Measurements from ENCODE around the gene CDH5.

The CDH5 gene

GRCh38 chr16:66364959-66365306, 1.6 kb upstream of the CDH5 start:
- H3K36me3 ChIP-seq (ENCODE audit: low read length): no peaks in the 10 kb centered on the region

DNA sequence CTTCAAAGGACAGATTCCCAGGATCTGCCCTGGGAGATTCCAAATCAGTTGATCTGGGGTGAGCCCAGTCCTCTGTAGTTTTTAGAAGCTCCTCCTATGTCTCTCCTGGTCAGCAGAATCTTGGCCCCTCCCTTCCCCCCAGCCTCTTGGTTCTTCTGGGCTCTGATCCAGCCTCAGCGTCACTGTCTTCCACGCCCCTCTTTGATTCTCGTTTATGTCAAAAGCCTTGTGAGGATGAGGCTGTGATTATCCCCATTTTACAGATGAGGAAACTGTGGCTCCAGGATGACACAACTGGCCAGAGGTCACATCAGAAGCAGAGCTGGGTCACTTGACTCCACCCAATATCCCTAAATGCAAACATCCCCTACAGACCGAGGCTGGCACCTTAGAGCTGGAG, 840 bp upstream of the CDH5 start:
- Histone ChIP-seq H3K9ac (ENCODE audit: low read length) (no peak overlapping the region), H3K79me2 (ENCODE audit: insufficient read depth, low read length) (no peaks in the 10 kb centered on the region), H2AFZ (ENCODE audit: low read depth, low read length, severe bottlenecking) (no peak overlapping the region), H3F3A (ENCODE audit: insufficient read depth) (no peaks in the 10 kb centered on the region), H3K27ac (ENCODE audit: low read depth, low read length) (no peak overlapping the region), H3K27me3 (ENCODE audit: low read length) (no peaks in the 10 kb centered on the region), H3K4me3 (ENCODE audit: insufficient read depth, low read length, poor library complexity, severe bottlenecking) (no peak overlapping the region), H3K36me3 (ENCODE audit: low read length) (no peaks in the 10 kb centered on the region), H3K9me3 (ENCODE audit: insufficient read depth, low read length) (no peaks in the 10 kb centered on the region), H4K20me1 (ENCODE audit: low read depth, low read length) (no peaks in the 10 kb centered on the region), H3K4me2 (ENCODE audit: low read depth, low read length, poor library complexity, severe bottlenecking) (no peak overlapping the region), H3K9me2 (replicated peaks; ENCODE audit: insufficient read depth, low read length) (no peaks in the 10 kb centered on the region)
- TF ChIP-seq CTCF (IDR thresholded peaks at IDR 0.05; ENCODE audit: insufficient read depth, low read length, poor library complexity, severe bottlenecking) (no peak), EZH2phosphoT487 (conservative IDR thresholded peaks at IDR 0.05; ENCODE audit: low read length) (no peak)

More at GRCh38 chr16:66364959-66365306, 1.6 kb upstream of the CDH5 start:
- H3K9me2 ChIP-seq (replicated peaks; ENCODE audit: insufficient read depth, low read length): no peaks in the 10 kb centered on the region
- H3K4me2 ChIP-seq (ENCODE audit: low read depth, low read length, poor library complexity, severe bottlenecking): no peak overlapping the region
- H3K27me3 ChIP-seq (ENCODE audit: low read length): no peaks in the 10 kb centered on the region
- no peak overlapping the region for H2AFZ ChIP-seq (ENCODE audit: low read depth, low read length, severe bottlenecking)
- H3K79me2 ChIP-seq (ENCODE audit: insufficient read depth, low read length): no peaks in the 10 kb centered on the region
- no peak overlapping the region for H3K4me3 ChIP-seq (ENCODE audit: insufficient read depth, low read length, poor library complexity, severe bottlenecking)
- no peaks in the 10 kb centered on the region for H3F3A ChIP-seq (ENCODE audit: insufficient read depth)
- H3K27ac ChIP-seq (ENCODE audit: low read depth, low read length): no peak overlapping the region
- H3K9me3 ChIP-seq (ENCODE audit: insufficient read depth, low read length): no peaks in the 10 kb centered on the region
- H4K20me1 ChIP-seq (ENCODE audit: low read depth, low read length): no peaks in the 10 kb centered on the region
- no peak for TF ChIP-seq CTCF (IDR thresholded peaks at IDR 0.05; ENCODE audit: insufficient read depth, low read length, poor library complexity, severe bottlenecking)
- no peak for TF ChIP-seq EZH2phosphoT487 (conservative IDR thresholded peaks at IDR 0.05; ENCODE audit: low read length)
- no peak overlapping the region for H3K9ac ChIP-seq (ENCODE audit: low read length)

DNA sequence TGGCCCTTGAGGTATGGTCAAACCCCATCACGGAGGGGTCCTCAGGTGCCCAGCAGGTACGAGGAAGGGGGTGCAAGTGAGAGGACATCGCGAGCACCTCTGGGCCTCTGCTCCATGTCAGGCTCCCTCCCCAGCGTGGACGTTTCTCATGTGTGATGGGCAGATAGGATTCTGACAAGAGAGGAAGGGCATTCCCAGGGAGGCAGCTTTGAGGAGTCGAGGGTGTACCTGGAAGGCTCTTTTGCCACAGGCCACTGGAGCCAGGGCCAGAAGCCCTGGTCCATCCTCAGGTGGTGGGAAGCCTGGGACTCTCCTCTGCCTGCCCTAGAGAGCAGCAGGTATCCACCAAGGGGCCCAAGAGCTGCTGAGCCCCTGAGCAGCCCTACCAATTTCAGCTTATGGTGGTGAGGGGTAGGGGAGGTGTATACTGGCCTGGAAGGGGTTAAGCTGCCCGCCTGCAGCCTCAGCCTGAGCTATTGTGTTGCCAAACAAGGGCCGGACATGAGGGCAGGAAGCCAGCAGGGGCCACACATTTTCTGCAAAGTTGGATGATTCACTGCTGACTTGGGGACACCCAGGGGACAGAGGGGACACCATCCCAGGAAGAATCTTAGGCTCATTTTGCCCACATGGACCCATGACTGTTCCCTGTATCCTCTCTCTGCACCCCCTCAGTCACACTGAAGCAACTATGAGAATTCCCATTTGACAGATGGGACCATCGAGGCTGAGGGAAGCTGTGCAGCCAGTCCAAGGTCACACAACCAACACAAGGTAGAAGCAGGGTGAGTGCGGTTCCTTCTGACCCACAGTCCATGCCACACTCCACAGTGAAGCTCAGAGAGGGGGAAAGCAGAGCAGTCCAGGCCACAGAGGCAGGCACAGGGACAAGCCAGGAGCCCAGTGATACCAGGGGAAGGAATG, 1.7 kb downstream of the CDH5 start:
- no peaks in the 10 kb centered on the region for H3K27me3 ChIP-seq (ENCODE audit: low read length)
- no peak overlapping the region for H2AFZ ChIP-seq (ENCODE audit: low read depth, low read length, severe bottlenecking)
- H3K79me2 ChIP-seq (ENCODE audit: insufficient read depth, low read length): no peaks in the 10 kb centered on the region
- no peak overlapping the region for H3K4me3 ChIP-seq (ENCODE audit: insufficient read depth, low read length, poor library complexity, severe bottlenecking)
- no peak overlapping the region for H3K9ac ChIP-seq (ENCODE audit: low read length)
- H3K27ac ChIP-seq (ENCODE audit: low read depth, low read length): no peak overlapping the region
- H3K9me3 ChIP-seq (ENCODE audit: insufficient read depth, low read length): no peaks in the 10 kb centered on the region
- H4K20me1 ChIP-seq (ENCODE audit: low read depth, low read length): no peaks in the 10 kb centered on the region
- no peaks in the 10 kb centered on the region for H3F3A ChIP-seq (ENCODE audit: insufficient read depth)
- H3K9me2 ChIP-seq (replicated peaks; ENCODE audit: insufficient read depth, low read length): no peaks in the 10 kb centered on the region
- H3K4me2 ChIP-seq (ENCODE audit: low read depth, low read length, poor library complexity, severe bottlenecking): no peak overlapping the region
- TF ChIP-seq EZH2phosphoT487 (conservative IDR thresholded peaks at IDR 0.05; ENCODE audit: low read length) (no peak), CTCF (IDR thresholded peaks at IDR 0.05; ENCODE audit: insufficient read depth, low read length, poor library complexity, severe bottlenecking) (no peak)
- no peaks in the 10 kb centered on the region for H3K36me3 ChIP-seq (ENCODE audit: low read length)

Measured in SU-DHL-6 (cell line).